T-helper 9 cell (primary cell): ENCODE results near the gene ANXA10.
A peak's percentile ranks its signal among the peaks of the same experiment; 100 is the strongest.
"Not testable (repeated sequence)": the region's sequence is repeated elsewhere in the genome, so short reads cannot be mapped to it uniquely, and the experiment has no call there.

Experiments
- DNase-seq: peaks from one replicate; pipeline ENCODE4 v3.0.0-alpha.2; 2020
- total RNA-seq, 2 donors: gene quantifications; one replicate each; lab custom pipeline; 2026; lab: John Stamatoyannopoulos, UW

The ANXA10 gene
- 0 reads per million in 2 donors for total RNA-seq

- DNase-seq = no peak
These were observed at the start of gene ANXA10 for GRCh38 chr4:168092176-168092712. Gene ANXA10 (plus strand): TSS chr4:168092537. CDS start chr4:168092701, 164 bp downstream.

- DNase-seq = no peak
These were observed 47.0 kb upstream of the ANXA10 start for GRCh38 chr4:168045354-168045753.

DNA sequence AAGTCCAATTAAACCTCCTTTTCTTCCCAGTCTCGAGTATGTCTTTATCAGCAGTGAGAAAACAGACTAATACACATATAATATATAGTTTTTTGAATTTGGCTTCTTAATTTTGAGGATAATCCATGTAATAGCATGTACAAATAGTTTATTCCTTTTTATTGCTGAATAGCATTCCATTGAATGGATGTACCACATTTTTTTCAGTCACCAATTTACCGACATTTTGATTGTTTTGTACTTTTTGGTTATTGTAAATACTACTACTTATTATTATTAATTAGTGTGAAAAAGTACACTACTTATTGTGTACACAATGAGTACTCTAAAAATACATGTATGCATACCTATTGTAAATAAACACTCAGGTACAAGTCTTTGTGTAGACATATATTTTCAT is 42.3 kb upstream of the ANXA10 start:
- DNase-seq = no peak

DNA sequence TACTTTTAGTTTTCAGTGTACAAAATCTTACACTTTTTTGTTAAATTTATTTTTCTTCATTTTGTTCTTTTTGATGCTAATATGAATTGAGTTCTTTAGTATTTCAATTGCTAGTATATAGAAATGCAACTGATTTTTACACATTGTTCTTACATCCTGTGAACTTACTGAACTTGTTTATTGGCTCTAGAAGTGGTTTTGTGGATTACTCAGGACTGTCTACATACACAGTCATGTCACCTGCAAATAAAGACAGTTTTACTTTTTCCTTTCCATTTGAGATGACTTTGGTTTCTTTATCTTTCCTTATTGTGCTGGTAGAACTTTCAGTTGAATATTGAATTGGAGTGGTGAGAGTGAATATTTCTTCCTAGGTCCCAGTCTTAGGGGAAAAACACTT is 40.8 kb upstream of the ANXA10 start:
- DNase-seq = no peak

DNA sequence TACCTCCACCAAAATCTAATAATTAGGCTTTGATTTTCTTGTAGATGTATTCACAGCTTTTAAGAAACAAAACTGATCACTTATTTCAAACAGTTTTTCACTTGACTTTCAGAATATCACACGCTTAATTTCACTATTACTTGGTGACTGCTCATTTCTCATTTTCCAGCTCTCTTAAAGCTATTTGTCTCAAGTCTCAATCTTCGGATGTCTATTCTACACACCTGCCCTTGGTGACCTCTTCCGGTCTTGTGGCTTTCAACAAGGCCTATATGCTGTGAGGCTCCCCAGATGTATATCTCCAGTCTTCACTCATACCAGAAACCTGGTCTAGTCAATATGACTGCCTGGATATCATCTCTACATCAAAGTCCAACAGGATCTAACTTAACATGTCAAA is 34.9 kb upstream of the ANXA10 start:
- DNase-seq = no peak

DNA sequence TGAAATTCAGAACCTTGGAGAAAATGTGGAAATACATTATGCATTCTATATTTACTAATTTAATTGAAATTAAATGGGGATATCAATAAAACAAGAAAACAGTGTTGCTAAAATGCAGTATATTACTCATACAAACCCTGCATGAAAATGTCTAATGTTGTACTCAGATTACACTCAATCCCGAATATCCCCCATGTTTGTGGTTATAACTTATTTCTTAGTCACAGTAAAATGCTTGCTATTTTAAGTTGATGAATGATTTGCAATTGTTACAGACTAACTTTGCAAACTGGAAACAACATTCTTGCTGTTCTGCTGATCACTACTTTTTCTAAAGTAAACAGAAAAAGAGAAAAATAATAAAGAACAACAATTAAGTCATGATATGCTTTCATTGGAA is 33.1 kb upstream of the ANXA10 start:
- no peak for DNase-seq

DNA sequence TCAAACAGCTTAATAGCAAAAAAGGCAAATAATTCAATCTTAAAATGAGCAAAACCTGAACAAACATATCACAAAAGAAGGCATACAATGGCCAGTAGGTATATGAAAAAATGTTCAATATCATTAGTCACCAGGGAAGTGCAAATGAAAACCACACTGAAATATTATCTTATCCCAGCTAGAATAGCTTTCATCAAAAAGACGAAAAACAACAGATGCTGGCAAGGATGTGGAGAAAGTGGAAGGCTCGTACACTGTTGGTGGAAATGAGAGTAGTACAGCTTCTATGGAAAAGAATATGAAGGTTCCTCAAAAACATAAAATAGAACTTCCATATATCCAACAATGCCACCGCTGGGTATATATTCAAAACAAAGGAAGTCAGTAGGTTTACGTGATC is 29.3 kb upstream of the ANXA10 start:
- DNase-seq = no peak

- no peak for DNase-seq
These were observed 21.4 kb upstream of the ANXA10 start for GRCh38 chr4:168070903-168071302.

DNA sequence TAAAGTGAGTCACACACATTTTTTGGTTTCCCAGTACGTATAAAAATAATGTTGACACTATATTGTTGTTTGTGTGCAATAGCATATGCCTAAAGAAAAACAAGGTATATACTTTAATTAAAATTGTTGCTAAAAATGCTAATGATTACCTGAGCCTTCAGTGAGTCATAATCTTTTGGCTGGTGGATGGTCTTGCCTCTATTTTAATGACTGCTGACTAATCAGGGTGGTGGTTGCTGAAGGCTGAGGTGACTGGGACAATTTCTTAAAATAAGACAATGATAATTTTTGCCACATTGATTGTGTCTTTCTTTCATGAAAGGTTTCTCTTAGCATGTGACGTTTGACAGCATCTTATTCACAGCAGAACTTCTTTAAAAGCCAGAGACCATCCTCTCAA is 21.0 kb upstream of the ANXA10 start:
- no peak for DNase-seq

- no peak for DNase-seq
These were observed 17.5 kb upstream of the ANXA10 start for GRCh38 chr4:168074861-168075260.

DNA sequence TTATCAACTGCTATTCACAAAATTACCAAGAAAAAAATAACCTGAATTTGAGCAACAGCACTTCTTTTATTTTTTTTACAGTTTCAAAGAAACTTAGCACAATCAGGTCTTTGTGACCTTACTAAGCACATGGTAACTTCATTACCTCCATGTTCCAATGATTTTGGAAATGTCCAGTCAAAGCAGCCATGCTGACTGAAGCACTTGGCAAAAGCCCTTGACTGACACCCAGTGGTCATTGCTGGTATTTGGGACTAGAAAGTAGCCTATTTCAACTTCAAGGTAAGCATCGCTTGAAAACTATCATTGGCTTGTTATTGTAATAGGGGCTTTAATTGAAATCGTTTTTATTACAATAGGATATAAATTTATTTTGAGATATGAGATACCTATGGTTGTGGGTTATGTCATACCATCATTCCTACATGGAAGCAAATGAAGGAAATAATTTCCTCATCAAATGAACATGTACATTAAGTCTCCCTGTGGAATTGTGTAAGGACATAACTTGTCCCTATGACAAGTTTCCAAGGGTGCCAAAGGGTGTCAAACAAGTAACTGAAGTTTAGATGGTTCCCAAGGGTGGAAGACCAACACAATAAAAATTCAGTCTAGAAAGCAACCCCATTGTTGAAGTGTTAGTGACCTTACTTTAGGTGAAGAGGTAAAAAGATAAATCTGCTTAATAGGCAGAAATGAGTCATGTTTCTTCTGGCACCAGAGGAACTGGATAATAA is 15.2 kb upstream of the ANXA10 start:
- peak; percentile 1 for DNase-seq

GRCh38 chr4:168077726-168078239 is 14.6 kb upstream of the ANXA10 start:
- no peak for DNase-seq

DNA sequence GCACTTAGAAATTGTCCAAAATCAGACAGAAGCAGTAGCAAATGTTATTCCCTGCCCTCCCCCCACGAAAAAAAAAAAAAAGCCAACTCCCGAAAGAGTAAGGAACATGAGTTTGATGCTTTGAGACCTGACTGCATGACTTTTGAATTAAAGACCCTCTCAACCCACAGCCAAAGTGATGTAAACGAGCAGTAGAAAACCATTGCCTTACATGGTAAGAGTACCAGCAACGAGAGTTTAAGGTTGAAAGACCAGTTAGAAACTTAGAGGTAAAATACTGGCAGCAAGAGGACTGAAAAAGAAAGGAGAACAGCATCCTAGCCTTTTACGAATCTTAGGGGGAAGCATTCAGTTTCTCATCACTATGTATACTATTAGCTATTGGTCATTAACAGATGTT is 10.0 kb upstream of the ANXA10 start:
- no peak for DNase-seq

GRCh38 chr4:168095776-168096406 is 3.6 kb downstream of the ANXA10 start:
- no peak for DNase-seq

- no peak for DNase-seq
These were observed 4.1 kb downstream of the ANXA10 start for GRCh38 chr4:168096407-168096784.

GRCh38 chr4:168097161-168097560 is 4.8 kb downstream of the ANXA10 start:
- DNase-seq = no peak

DNA sequence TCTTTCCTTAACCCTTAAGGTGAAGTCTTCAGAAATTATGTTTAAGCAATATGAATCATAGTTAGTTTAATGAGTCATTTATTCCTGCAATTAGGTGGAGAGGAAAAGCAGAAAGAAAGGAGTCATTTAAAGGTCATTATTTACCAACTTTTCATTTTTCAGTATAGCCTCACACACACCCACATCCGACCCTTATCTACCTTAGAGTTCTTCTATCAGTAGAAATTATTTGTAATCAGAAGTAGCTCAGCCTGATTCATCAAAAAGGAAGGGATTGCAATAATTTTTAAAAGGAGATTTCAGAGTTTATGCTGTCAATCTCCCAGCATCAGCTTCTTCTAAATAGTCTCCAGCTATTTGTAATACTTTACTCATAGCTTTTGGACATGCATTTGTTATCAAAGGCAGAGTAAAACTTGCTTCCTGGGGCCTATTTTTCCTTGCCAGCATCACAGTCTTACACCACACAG is 5.9 kb downstream of the ANXA10 start:
- no peak for DNase-seq

DNA sequence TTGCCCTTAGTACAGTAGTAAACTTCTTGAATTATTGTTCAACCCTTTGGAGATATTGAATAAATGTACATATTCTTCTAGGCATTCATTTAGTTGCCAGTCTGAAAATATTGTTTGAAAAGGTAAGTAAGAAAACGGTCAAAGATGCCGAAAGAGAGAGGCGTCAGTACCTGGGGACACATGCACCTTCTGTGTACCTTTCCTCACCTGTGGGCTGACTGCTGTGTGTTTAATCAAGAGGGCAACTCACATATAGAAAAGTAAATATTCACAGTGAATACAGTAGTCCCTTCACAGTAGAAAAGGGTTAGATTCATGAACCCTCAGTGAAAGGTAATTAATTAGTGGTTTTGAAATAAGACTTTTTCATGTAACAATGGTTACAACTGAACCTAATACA is 6.9 kb downstream of the ANXA10 start:
- DNase-seq = no peak

DNA sequence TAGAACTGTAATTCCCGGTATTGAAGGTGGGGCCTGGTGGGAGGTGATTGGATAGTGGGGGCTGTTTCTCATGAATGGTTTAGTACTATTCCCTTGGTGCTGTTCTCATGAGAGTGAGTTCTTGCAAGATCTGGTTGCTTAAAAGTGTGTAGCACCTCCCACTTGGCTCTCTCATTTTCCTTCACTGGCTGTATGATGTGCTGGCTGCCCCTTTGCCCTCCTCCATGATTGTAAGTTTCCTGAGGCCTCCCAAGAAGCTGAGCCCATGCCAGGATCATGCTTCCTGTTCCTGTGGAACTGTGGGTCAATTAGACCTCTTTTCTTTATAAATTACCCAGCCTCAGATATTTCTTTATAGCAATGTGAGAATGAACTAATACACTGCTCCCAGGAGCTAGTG is 8.7 kb downstream of the ANXA10 start:
- DNase-seq = no peak

DNA sequence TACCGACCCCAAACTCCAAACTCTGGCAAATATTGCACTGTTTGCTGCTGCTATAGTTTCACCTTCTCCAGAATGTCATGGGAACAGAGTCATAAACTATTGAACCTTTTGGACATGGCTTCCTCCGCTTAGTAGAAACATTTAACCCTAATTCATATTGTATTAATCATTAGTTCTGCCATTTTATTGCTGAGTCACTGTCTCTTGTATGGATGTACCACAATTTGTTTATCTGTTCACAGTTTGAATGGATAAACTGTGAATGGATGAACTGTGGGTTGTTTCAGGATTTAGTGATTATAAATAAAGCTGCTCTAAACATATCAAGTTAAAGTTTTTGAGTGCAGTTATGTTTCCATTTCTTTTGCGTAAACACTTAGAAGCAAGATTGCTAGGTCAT is 10.1 kb downstream of the ANXA10 start:
- DNase-seq = no peak

DNA sequence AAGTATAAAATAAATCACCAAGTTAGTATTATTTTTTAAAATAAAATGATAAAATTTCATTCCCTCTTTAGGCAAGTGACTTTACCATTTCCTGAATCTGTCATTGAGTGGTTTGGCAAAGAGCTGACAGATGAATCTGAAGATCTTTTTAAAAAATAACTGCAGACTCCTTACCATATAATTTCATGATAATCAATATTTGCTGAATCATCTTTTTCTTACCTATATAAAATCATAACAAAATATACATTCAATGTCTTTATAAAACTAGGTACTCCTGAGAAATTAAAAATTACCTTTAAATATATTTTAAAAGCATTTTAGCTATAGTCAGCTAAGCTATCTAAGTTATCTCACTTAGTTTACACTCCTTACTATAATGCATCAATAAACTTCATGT is 17.2 kb downstream of the ANXA10 start:
- DNase-seq = no peak

GRCh38 chr4:168113059-168113458 is 20.7 kb downstream of the ANXA10 start:
- DNase-seq = not testable (repeated sequence)

DNA sequence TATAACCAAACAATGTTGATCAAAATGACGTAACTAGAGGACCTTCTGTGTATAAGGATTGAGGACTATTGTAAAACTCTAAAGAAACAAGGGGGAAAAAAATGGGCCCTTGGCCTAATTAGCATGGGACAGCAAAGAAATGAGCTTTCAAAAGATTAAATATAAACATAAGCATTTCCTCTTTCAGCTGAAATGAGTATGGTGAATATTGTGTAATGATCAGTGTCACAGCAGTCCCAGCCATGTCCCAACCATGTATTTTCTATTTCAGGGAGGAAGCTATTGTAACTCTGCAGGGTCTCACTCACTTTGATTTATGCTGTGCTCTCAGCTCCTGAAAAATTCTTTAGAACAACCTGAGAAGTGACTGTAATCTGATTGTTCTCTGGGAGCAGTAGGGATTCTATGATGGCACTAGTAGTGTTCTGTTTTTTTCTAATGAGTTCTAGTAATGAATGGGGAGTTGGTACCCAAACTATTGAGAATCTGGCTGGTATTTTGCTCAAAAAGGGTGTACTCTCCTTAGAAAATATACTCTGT is 25.8 kb downstream of the ANXA10 start:
- DNase-seq = no peak

DNA sequence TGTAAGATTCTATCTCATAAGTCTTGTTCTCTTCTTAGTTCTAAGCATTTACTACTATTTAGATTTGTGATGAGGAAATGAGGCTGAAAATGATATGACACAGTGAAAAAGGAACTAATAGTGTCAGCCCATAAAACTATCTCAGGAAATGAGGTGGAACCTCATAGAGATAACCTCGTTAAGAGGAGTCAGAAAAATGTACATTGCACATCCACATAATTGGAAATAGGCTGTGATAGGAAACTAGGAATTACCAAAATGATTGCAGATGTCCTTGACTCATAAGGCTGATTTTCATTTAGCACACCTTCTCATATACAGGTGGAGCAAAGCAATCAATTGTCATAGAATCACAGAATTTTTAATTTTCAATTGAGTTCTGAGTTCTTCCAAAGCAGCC is 26.8 kb downstream of the ANXA10 start:
- no peak for DNase-seq
